ENCODE measurements around the gene ANTKMT.

DNA sequence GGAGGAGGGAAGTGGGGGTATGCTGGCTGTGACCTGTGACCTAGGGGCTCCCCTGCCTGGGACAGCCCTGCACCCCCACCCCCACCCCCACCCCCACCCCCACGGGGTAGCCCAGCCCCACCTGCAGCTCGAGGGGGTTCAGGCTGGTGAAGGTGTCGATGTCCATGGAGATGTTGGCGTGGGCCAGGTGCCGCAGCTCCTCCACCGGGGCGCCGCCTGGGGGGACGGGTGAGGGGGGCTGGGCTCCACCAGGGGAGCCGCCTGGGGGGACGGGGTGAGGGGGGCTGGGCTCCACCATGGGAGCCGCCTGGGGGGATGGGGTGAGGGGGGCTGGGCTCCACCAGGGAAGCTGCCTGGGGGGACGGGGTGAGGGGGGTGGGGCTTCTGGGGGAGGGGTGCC, 49.5 kb downstream of the ANTKMT start:
- TF ChIP-seq POLR2AphosphoS5 (IDR thresholded peaks at IDR 0.05), result no peak
- no peak for TF ChIP-seq MXI1 (conservative IDR thresholded peaks at IDR 0.05; ENCODE audit: poor library complexity, severe bottlenecking)
- TF ChIP-seq EP300 (conservative IDR thresholded peaks at IDR 0.05; ENCODE audit: poor library complexity, severe bottlenecking), result no peak
- TF ChIP-seq, protein P1, sequence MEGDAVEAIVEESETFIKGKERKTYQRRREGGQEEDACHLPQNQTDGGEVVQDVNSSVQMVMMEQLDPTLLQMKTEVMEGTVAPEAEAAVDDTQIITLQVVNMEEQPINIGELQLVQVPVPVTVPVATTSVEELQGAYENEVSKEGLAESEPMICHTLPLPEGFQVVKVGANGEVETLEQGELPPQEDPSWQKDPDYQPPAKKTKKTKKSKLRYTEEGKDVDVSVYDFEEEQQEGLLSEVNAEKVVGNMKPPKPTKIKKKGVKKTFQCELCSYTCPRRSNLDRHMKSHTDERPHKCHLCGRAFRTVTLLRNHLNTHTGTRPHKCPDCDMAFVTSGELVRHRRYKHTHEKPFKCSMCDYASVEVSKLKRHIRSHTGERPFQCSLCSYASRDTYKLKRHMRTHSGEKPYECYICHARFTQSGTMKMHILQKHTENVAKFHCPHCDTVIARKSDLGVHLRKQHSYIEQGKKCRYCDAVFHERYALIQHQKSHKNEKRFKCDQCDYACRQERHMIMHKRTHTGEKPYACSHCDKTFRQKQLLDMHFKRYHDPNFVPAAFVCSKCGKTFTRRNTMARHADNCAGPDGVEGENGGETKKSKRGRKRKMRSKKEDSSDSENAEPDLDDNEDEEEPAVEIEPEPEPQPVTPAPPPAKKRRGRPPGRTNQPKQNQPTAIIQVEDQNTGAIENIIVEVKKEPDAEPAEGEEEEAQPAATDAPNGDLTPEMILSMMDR (IDR thresholded peaks at IDR 0.05; ENCODE audit: poor library complexity, severe bottlenecking), result no peak
